Activated T-helper 1 cell treated with anti-CD3 and anti-CD28 coated beads, Interleukin-2, amount 50 U/mL, for 16 hours (primary cell): Measurements from ENCODE around the gene TXNDC11.

Experiments
- DNase-seq, 2 donors: peaks; one replicate each; pipeline ENCODE4 v3.0.0-alpha.2; 2020; ENCODE audit warnings: low read depth in 1 of 2, low spot score in 1 of 2

Gene TXNDC11

DNA sequence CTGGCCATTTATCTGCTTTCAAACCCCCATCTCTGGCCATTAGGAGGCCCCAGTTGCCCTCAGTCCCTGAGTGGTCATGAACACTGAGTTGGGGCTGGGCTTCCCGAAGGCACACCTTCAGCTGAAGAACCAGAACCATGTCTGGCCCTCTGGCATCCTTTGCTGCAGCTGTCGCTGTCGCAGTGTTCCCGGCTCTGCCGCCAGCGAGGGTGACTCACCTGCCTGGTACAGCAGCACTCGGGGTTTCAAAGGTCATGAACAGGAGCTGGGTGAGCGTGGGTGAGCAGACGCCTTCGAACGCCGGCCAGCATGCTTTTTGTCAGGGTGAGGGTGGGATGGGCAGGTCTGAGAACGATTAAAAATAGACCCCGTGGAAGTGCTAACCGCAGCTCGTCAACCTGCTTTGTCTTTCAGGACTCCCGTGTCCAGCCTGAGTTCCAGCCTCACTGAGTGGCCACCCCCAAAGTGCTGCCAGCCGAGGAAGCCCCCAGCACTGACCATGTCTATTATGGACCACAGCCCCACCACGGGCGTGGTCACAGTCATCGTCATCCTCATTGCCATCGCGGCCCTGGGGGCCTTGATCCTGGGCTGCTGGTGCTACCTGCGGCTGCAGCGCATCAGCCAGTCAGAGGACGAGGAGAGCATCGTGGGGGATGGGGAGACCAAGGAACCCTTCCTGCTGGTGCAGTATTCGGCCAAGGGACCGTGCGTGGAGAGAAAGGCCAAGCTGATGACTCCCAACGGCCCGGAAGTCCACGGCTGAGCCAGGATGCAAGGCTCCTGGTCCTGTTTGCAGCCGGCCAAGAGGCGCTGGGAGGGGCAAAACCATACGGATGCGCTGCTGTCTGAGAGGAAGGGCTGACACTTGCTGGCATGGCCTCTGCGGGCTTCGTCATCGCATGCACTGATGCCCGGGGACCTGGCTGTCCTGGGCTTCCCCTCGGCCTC, 66.8 kb downstream of the TXNDC11 start:
- DNase-seq, result no peak

DNA sequence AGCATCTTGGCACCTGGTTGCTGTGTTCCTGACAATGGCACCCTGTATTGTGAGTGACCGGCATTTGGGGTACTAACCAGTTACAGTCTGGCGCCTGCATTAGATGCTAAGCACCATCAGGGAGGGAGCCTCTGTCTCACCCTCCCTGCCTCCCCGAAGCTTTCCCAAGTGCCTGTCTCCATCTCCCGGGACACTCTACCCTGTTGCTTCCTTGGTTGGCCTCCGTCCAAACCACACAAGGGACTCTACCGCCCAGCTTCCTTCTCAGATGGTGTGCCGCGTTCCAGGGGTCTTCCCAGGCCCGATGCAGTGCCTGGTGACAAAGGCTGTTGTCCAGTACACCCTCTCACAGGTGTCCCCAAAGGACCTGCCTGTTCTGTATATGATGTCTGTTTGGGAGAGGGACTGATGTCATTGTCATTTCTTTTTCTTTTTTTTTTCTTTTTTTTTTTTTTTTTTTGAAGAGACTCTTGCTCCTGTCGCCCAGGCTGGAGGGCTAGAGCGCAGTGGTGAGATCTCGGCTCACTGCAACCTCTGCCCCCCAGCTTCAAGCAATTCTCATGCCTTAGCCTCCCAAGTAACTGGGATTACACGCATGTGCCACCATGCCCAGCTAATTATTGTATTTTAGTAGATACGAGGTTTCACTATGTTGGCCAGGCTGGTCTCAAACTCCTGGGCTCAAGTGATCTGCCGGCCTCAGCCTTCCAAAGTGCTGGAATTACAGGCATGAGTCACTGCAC, 67.7 kb downstream of the TXNDC11 start:
- no peak for DNase-seq

DNA sequence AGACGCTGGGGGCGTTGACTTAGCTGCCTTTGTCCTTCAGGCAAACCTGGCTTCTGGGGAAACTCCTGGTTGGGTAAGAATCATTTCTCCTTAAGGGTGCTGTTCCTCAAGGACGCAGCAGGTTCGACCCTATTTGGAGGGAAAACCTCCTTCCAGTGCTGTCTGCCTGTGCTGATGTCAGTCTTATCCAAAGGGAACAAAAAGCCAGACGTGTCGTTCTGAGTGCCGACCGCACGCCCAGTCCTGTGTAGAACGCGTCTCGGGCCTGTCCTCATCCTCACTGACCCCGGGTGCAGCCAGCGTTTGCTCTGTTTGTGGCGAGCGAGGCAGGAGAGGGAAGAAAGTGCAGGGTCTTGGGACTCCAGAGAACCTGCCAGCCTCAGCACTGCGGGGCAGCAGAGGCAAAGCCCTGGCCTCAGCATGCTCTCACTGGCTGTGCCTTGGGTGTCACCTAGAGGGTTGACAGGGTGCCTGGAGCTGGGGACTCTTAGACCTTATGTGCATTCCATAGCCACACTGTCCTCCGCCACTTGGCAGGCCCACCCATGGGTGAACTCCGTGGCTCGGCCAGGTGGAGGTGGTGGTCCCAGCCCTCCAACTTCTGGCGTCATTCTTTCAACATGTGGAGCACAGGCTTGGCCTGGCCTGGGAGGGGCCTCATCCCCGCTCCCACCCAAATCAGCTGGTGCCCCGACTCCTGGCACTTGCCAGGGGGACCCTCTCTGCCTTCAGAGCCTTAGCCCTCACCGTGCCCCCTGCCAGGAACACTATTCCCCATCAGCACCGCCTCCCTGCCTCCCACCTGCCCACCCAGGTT, 68.4 kb downstream of the TXNDC11 start:
- DNase-seq, result no peak

DNA sequence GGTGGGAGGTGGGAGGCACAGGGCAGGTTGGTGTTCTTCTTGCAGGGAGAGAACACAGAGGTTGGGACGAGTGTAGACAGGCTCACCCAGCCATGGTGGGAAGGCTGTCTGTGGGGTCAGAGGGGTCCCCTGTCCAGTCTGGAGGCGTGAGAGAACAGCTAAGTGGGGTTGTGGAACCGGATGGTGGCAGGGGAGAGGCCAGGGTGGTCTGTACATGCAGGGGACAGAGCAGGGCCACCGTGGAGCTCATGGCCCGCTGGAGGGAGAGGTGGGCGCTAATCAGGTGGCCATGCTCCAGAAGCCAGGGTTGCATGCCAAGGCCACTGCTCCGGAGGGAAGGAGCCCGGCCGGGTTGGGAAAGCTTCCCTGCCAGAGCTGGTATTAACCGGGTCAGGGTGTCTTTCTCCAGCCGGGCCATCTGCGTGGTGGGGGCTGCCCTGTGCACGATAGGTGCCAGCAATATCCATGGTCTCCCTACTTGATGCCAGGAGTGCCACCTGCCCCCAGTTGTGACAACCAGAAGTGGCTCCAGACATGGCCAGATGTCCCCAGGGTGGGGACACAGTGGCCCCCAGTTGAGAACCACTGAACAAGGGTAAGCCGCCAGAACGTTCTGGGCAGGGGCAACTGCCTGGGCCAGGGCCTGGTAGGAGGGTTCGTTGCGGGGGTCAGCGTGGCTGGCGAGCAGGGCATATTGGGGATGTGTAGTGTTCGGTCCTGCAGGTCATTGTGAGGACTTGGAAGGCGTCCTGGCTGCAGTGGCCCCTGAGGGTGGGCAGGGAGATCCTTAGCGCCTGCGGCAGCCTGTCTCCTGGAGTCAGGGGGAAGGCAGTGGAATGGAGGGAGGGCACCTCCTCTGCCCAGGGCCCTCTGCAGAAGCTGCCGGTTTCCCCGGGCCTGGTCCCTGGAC, 69.3 kb downstream of the TXNDC11 start:
- DNase-seq, result no peak

DNA sequence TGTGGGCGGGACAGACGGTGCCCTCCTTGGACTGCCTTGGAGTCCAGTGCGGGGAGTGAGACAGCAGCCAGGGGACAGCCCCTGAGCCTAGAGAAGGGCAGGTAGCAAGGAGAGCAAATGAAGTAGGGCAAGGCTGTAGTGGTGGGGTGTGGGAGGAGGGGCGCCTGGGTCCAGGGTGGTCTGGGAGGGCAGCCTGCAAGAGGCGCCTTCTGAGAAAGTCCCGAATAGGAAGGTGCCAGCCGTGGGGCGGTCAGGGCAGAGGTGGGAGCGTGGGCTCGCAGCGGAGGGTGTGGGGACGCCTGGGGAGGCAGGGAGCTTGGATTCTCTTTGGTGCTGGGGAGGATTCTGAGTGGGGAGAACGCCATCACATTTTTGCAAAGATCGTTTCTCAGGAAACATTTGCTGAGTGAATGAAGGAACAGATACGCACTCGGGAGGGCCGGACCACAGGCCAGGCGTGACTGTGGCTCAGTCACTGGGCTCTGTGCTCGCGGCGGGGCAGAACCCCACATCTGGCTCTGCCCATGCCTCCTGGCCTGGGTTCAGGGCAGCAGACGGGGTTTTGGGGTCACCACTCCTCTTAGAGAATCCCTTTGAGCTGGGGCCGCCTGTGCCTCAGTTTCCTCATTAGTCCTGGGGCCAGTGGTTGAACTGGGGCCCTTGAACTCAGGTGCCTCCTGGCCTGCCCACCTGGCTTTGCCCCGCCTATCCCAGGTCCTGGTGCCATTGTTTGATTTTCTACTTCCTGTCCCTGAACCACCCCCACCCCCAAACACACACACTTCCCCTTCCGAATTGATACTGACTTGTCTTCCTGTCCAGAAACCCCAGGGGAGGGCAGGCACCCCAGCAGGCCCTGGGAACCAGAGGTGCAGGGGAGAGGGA, 70.2 kb downstream of the TXNDC11 start:
- no peak for DNase-seq

DNA sequence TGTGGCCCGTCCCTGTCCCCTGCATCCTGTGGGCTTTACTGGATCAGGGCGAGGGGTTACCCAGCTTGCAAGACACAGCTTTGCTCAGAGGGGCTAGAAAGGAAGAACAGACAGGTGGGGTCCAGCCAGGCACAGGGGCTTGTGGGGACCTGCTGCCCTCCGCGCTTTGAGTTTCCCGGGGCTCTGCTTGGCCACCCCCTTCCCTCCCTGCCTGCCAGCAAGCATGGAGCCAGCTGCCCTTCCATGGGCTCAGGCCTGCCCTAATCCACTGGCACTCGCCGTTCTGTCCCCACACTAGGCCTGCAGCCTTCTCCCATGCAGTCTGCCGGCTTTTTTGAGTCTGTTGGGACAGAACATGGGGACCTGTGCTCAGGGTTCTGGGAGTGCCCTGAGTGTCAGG, 71.0 kb downstream of the TXNDC11 start:
- DNase-seq, result no peak

DNA sequence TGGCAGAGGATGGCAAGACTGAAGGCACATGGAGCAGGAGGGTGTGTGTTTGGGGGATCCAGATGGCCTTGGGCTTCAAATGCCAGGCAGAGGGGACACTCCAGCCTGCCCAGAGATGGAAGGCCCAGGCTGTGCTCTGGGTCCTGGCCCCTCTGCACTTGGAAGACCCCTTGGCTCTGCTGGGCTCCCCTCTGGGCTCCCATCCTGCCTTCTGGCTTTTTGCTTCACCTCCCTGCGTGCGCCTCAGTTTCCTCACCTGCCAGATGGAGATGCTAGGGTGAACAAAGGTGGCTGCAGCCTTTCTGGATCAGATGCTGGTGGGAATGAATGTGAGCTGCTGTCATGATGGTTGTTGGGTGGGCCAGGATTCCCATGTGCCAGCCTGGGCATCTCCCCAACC, 71.4 kb downstream of the TXNDC11 start:
- no peak for DNase-seq

DNA sequence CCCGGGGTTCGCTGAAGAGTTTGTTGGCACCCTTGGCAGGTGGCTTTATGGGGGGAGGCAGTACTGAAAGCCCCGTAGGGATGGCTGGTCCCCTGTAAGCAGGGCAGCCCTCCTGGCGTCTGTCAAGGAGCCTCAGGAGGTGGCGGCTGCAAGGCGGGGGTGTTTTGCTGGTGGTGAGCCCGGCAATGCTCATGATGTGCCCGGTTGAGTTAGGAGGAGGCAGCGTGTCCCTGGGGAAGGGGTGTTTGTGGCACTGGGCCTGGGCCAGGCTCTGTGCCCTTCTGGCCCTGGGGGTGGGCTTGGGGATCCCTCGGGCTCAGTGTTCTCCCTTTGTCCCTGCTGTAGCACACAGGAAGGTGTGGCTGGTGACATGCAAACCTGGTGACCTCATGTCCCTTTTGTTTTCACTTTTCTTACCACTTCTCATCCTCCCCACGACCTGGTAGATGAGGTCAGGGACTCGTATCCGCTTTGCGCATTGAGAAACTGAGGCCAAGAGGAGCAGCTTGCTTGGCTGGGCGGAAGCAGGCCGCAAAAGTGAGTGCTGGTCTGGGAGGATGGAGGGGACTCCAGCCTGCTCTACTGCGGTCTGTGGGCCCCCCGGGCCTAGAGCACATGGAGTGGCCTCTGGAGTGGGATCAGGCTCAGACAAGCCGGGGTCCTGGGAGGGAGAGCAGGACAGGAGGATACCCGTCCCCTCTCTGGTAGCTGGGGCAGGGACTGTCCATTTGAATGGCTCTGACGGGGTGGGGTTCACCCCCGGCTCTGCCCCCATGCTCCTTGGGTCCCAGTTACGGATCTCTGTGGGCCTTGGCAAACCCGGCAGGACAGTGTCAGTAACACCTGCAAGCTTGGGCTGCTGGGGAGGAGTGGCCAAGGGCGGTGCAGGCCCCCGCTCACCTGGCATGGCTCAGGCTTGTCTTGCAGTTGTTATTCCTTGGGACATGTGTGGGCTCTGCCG, 72.2 kb downstream of the TXNDC11 start:
- no peak for DNase-seq

DNA sequence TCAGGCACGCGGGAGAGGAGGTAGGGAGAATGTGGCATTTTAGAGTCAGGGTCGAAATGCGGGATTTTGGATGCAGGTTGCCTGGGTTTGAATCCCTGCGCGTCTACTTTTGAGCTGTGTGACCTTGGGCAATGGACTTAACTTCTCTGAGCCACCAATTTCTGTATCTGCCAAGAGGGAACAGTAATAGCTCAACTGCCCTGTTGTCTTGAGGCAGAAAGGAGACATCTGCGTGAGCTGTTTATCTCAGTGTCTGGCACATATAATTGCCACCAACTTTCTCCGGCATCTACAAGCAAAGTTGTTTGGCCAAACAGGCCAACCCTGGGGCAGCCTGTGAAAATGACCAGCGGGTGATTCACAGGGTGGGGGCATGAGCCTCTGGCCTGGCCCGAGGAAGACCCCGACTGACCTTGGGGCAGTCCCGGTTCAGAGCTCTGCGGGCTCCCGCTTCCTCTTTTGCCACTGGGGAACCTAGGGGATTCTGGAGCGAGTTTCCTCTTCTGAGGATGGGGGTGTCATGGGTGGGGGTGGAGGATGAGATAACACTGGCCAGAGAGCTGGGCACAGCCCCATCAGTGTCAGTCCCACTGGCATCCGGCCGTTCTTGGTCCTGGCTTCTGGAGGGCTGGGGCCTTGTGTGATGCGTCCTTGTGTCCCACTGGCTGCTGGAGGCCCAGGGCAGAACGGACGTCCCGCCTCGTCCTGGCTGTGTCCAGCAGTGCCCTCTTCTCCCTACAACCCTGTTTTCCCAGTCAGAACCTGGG, 73.1 kb downstream of the TXNDC11 start:
- no peak for DNase-seq

DNA sequence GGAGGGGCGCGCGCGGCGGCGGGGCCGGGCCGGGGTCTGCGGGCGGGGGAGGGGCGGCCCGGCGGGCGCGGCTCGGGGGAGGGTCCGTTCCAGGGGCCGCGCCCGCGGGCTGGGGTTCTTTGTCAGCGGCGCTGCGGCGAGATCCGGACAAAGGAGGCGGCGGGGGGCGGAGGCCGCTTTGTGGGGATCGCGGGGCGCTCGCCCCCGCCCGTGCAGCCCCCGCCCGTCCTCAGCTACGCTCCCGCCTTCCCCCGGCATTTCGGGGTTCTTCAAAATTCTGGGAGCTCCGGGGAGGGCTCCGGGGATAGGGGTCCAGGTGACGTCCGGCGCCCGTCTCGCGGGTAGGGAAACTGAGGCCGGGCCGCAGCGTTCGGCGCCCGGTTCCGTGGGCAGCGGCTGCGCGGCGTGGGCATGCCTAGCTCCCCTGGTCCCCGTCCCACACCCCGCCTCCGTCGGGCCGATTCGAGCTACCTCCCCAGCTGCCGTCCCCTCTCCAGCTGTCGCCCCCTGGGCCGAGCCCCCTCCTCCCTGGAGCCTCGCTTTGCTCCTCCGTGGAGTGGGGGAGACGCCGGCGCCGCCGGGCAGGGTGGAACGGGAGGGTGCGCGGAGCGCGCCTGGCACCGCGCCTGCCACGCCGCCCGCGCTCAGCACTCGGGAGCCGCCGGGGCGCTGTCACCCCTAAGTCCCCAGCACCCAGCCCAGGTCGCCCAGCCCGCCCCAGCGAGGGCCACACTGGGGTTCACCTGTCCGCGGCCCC, 73.9 kb downstream of the TXNDC11 start:
- no peak for DNase-seq

DNA sequence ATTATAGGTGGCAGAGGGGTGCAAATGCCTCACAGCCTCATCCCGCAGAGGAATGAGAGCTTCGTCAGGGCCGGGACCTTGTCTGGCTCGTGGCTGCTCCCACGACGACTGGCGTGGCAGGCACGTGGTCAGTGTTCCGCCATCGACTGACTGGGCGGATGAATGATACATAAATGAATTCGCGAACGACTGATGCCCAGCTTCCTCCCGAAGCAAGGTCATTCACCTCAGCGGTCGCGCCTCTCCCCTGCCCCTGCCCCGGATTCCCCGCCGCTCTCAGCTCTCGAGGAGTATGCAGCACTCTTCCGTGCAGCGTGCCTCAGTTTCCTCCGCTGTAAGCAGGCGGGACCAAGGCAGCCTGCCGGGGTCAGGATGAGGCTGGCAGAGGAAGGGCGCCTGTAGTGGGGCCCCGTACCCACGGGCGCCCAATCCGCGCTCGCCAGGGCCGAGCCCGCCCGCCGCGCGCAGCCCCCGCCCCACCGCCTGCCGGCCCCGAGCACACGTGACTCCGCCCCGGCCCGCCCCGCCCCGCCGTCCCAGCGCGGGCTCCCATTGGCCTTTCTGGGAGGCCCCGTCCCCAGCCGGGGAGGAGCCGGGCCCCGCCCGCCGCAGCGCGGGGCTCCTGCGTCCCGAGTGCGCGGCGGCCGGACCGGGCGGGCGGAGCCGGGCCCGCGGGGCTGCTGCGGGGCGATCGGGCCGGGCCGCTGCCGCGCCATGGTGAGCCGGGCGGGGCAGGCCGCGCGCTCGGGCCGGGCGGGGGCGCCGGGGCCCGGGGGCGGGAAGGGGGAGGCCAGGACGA, 74.6 kb downstream of the TXNDC11 start, which contains the start of gene SNN:
SNN (plus strand) TSS at position 632 of the 799 bp plus-strand sequence. CDS start 7,605 bp downstream, outside the sequence.
- peak; percentile 72 to 85 for DNase-seq

DNA sequence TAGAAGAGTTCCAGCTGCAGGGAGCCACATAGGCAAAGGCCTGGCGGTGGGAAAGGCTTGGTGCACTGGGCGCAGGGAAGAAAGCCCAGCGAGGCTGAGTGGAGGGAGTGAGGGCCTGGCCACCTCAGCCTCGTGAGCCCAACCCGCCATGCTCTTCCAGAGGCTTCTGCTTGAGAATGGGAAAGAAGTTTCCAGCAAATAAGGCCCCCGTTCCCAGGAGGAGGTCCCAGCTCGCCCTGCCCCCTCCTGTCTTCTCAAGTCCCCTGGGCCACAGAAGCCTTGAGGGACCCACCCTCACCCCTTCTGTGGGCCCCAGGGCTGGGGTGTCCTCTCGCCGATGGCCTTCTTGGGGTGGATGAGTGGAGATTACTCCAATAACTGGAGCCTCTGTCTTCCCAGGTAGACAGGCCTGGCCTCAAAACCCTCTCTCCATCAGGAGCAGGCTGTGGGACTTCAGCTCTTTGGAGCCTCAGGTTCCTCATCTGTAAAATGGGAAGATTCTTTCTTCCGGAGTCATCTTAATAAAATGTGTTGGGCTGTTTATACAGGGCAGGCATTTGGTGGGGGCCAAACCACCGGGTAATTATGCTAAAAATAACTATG, 75.3 kb downstream of the TXNDC11 start:
- DNase-seq, result no peak

DNA sequence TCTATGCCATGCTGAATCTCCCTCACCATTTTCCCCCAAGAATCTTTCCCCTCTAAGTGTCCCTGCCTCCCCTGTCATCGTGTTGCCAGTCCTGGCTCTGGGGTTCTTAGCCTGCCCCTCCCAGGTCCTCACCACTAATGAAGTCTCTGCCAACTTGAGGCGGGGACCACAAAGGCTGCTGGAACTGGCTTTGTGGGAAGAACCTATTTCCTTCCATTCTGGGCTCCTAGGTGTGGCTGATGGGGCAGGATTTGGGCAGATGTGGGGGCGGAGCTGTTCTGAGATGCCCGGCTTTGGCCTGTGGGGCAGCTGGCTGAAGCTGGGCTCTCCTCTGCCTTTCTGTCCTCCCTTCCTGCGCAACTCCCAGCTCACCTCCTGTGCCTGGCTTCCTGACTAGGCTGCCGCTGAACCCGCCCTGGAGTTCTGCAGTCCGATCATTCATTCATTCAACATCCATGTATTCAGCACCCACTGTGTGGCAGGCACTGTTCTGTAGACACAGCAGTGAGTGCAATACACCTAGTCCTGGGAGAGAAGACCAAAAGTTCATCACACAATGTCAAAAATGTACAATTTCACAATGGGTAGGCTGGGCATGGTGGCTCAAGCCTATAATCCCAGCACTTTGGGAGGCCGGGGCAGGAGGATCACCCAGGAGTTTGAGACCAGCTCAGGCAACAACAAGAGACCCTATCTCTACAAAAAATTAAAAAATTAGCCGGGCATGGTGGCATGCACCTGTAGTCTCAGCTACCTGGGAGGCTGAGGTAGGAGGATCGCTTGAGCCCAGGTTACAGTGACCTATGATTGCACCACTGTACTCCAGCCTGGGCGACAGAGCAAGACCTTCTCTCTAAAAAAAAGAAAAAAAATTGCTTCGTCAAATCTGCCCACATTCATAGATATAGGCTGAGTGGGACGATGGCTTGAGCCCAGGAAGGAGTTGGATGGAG, 76.3 kb downstream of the TXNDC11 start:
- no peak for DNase-seq

DNA sequence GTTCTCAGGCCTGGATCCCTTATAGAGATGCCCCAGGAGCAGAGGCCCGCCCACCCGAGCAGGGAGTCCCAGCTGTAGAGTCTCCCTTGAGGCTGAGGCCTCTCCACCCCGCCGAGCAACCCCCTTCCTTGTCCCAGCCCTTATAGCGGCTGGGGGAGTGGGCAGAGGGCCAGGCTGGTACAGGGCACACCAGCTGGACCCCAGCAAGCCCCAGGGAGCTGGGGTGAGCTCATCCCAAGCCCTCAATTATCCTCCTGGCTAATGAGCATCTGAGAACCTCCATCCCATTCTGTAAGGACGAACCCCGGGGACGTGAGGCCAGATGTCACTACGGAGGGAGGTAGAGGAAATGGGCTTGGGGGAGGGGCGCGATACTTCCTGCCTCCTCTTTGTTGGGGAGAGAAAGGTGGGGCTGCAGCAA, 77.6 kb downstream of the TXNDC11 start:
- no peak for DNase-seq
